ENCODE data around the gene FNBP1. TPM values are rescaled to one million over a fixed set of nuclear protein-coding genes. Genes with fewer than 3 reads are reported as not detected.

Gene FNBP1
- total and polyA plus RNA-seq, 2 of the 8 experiments (the other 6 are each of a cell fraction or from before 2014, with no cell fraction given) = 7.2 to 40.9 TPM

- no peak overlapping the region for H3K4me3 ChIP-seq (ENCODE audit: extremely low read depth in 1 of 4, insufficient read depth in 2 of 4, low read depth in 3 of 4, low read length in 4 of 4)
- no peaks in the 10 kb centered on the region for H4K20me1 ChIP-seq (replicated peaks in 1 of 2; ENCODE audit: control insufficient read depth in 1 of 2, insufficient read depth in 2 of 2, low read length in 2 of 2)
- H3K9me3 ChIP-seq (ENCODE audit: insufficient read depth in 2 of 2, low read depth in 1 of 2, low read length in 1 of 2) = no peaks in the 10 kb centered on the region
- H2BK120ac ChIP-seq (replicated peaks; ENCODE audit: low read depth, low read length) = no peak overlapping the region
- peaks cover 0 to 11% (median 2%) of the 10 kb centered on the region in 4 experiments; a peak in 6 of 8 replicates for H3K36me3 ChIP-seq (ENCODE audit: control insufficient read depth in 2 of 4, insufficient read depth in 4 of 4, low read length in 3 of 4)
- no peak overlapping the region for H2BK5ac ChIP-seq (ENCODE audit: low read depth, low read length)
- H2AK5ac ChIP-seq (ENCODE audit: low read depth, low read length) = no peak overlapping the region
- H2AFZ ChIP-seq (ENCODE audit: low read length) = no peak overlapping the region
- CTCF ChIA-PET (ENCODE audit: partially characterized antibody) = interaction anchor here (1.0 to 1.1 kb wide), 2 partner anchors 9 to 10 kb away, joined by 3 to 4 read pairs; no protein-coding TSS in a partner anchor
- no peak overlapping the region for H3K9ac ChIP-seq (replicated peaks in 1 of 4; ENCODE audit: extremely low read depth in 1 of 4, low read depth in 3 of 4, low read length in 3 of 4)
- no peak overlapping the region for H3K14ac ChIP-seq (ENCODE audit: insufficient read length)
- H3K4me1 ChIP-seq (replicated peaks in 1 of 4; ENCODE audit: control insufficient read depth in 3 of 4, insufficient read depth in 4 of 4, low read length in 3 of 4) = no peaks in the 10 kb centered on the region
- 94% methylated on average over 17 of the region's 17 CpGs; no CpG with 5 or more reads in 1 of the 2 experiments for WGBS, 2 experiments (ENCODE audit: extremely low coverage in 1 of 2, insufficient coverage in 1 of 2, insufficient read length in 1 of 2, insufficient replicate concordance in 2 of 2, low coverage in 1 of 2, low lambda C conversion rate in 2 of 2, missing lambda C conversion rate in 1 of 2)
- DNase-seq (ENCODE audit: low read depth in 1 of 2, low spot score in 2 of 2) (no peak), FAIRE-seq (no peak)
- no peaks in the 10 kb centered on the region for H3K23me2 ChIP-seq (ENCODE audit: low read depth, low read length)
- H3K4ac ChIP-seq (replicated peaks; ENCODE audit: insufficient read length, low read depth, low read length) = no peak overlapping the region
- POLR2A ChIA-PET (ENCODE audit: partially characterized antibody) = interaction anchor here (0.9 kb wide), 1 partner anchor 147 kb away, joined by 4 read pairs; the partner anchor contains the start of gene FNBP1
- H2BK12ac ChIP-seq (ENCODE audit: low read depth, low read length) = no peak overlapping the region
- H4K8ac ChIP-seq (ENCODE audit: extremely low read depth, insufficient read depth, low read length) = no peak overlapping the region
- no peak overlapping the region for H3K4me2 ChIP-seq (ENCODE audit: insufficient read depth in 1 of 2, low read depth in 2 of 2, low read length in 2 of 2)
- no peak overlapping the region for H2BK20ac ChIP-seq (ENCODE audit: low read length)
- H3K56ac ChIP-seq (replicated peaks; ENCODE audit: insufficient read length, low read depth, low read length) = no peak overlapping the region
- no peak overlapping the region for H3K27ac ChIP-seq (ENCODE audit: low read depth, low read length)
- H2BK15ac ChIP-seq (ENCODE audit: low read length) = no peak overlapping the region
- H4K5ac ChIP-seq (ENCODE audit: insufficient read length, low read depth, low read length) = no peak overlapping the region
- H3K79me2 ChIP-seq (ENCODE audit: control insufficient read depth in 1 of 2, insufficient read depth in 2 of 2, low read length in 2 of 2) = no peaks in the 10 kb centered on the region
- no peaks in the 10 kb centered on the region for H3K79me1 ChIP-seq (ENCODE audit: low read depth, low read length)
- H3K18ac ChIP-seq (ENCODE audit: extremely low read depth, low read length) = no peak overlapping the region
- no peak overlapping the region for H3K23ac ChIP-seq (ENCODE audit: insufficient read length)
- no peaks in the 10 kb centered on the region for H3K27me3 ChIP-seq (replicated peaks in 1 of 4; ENCODE audit: control insufficient read depth in 3 of 4, extremely low read depth in 1 of 4, insufficient read depth in 3 of 4, low read length in 3 of 4)
- no peak overlapping the region for H4K91ac ChIP-seq (replicated peaks; ENCODE audit: insufficient read length, low read length)
- no peak for TF ChIP-seq TEAD4 (IDR thresholded peaks at IDR 0.05; ENCODE audit: low read depth, low read length)
- no peak for TF ChIP-seq PHF8 (conservative IDR thresholded peaks at IDR 0.05; ENCODE audit: low read depth, low read length)
- no peak for TF ChIP-seq EZH2 (IDR thresholded peaks at IDR 0.05; ENCODE audit: low read depth, low read length, severe bottlenecking)
- TF ChIP-seq CBX8 (IDR thresholded peaks at IDR 0.05; ENCODE audit: borderline replicate concordance, low read depth, low read length) = no peak
- no peak for TF ChIP-seq BACH1 (IDR thresholded peaks at IDR 0.05; ENCODE audit: low read length)
- no peak for TF ChIP-seq SIN3A (conservative IDR thresholded peaks at IDR 0.05 in 1 of 2, IDR thresholded peaks at IDR 0.05 in 1 of 2; ENCODE audit: low read depth in 1 of 2, low read length in 2 of 2)
- TF ChIP-seq CHD1 (IDR thresholded peaks at IDR 0.05; ENCODE audit: low read depth, low read length) = no peak
- no peak for TF ChIP-seq KDM4A (IDR thresholded peaks at IDR 0.05; ENCODE audit: low read depth, low read length, severe bottlenecking)
- TF ChIP-seq, protein P1, sequence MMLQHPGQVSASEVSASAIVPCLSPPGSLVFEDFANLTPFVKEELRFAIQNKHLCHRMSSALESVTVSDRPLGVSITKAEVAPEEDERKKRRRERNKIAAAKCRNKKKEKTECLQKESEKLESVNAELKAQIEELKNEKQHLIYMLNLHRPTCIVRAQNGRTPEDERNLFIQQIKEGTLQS (IDR thresholded peaks at IDR 0.05; ENCODE audit: insufficient read depth, low read depth, low read length) = no peak
- no peak for TF ChIP-seq SRF (IDR thresholded peaks at IDR 0.05; ENCODE audit: low read depth, low read length)
Observed at GRCh38 chr9:129895376-129896268, 147.4 kb downstream of the FNBP1 start.
